Measurements from ENCODE around the gene RNF130.
A peak's percentile ranks its signal among the peaks of the same experiment; 100 is the strongest.

Gene RNF130

GRCh38 chr5:179907556-179908324 lies 163.8 kb downstream of the RNF130 start, which contains the start of gene TBC1D9B:
Gene TBC1D9B (minus strand): TSS chr5:179907897. CDS start chr5:179907821, 76 bp downstream.
- H3K4me3 ChIP-seq = peak within 1 kb of the TSS; percentile 87
- DNase-seq (ENCODE audit: low spot score) = peak; percentile 80
- TF ChIP-seq, protein P1, sequence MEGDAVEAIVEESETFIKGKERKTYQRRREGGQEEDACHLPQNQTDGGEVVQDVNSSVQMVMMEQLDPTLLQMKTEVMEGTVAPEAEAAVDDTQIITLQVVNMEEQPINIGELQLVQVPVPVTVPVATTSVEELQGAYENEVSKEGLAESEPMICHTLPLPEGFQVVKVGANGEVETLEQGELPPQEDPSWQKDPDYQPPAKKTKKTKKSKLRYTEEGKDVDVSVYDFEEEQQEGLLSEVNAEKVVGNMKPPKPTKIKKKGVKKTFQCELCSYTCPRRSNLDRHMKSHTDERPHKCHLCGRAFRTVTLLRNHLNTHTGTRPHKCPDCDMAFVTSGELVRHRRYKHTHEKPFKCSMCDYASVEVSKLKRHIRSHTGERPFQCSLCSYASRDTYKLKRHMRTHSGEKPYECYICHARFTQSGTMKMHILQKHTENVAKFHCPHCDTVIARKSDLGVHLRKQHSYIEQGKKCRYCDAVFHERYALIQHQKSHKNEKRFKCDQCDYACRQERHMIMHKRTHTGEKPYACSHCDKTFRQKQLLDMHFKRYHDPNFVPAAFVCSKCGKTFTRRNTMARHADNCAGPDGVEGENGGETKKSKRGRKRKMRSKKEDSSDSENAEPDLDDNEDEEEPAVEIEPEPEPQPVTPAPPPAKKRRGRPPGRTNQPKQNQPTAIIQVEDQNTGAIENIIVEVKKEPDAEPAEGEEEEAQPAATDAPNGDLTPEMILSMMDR (IDR thresholded peaks at IDR 0.05) = peak; percentile 27
- H3K27ac ChIP-seq = peak within 1 kb of the TSS; percentile 58 to 92

GRCh38 chr5:179906795-179907555 lies 164.6 kb downstream of the RNF130 start:
- TF ChIP-seq, protein P1 (IDR thresholded peaks at IDR 0.05) = no peak
- peak overlapping the region; percentile 87 for H3K4me3 ChIP-seq
- no peak for DNase-seq (ENCODE audit: low spot score)
- H3K27ac ChIP-seq = peak overlapping the region; percentile 58 to 92

DNA sequence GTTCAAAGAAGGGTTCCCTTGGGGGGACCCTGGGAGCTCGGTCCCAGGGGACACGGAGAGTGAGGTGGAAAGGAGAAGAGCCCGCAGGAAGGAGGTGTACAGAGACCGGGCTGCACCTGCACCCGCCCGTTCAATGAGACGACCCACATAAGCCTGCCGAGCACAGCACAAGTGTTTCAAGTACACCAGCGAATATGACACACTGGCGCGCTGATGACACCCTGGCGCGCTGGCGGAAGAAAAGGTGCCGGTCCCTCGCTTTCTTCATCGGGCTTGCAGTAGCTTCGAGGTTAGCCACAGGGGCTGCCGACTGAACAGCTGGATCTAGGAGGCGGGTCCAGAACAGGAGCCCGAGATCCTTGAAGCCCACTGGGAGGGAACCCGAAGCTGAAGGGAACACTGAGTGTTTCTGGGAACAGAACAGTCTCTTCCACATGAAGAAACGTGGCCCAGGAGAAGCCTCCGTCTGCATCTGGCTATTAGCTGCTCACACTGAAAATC lies 165.2 kb downstream of the RNF130 start:
- TF ChIP-seq, protein P1 (IDR thresholded peaks at IDR 0.05) = no peak
- H3K4me3 ChIP-seq = peak overlapping the region; percentile 87
- H3K27ac ChIP-seq = peak overlapping the region in 1 of 2 donors; percentile 92
- DNase-seq (ENCODE audit: low spot score) = no peak

- H3K4me3 ChIP-seq = no peak overlapping the region
- DNase-seq (ENCODE audit: low spot score) = no peak
- TF ChIP-seq, protein P1 (IDR thresholded peaks at IDR 0.05) = no peak
- no peak overlapping the region for H3K27ac ChIP-seq
These were observed 166.4 kb downstream of the RNF130 start for GRCh38 chr5:179905161-179905560.
